Measurements from ENCODE around the gene ABRAXAS1. TPM values are rescaled to one million over a fixed set of nuclear protein-coding genes. Genes with fewer than 3 reads are reported as not detected.

ABRAXAS1 gene
- total and polyA plus RNA-seq, 2 of the 8 experiments (the other 6 are each of a cell fraction or from before 2014, with no cell fraction given) = 11.4 to 32.1 TPM

GRCh38 chr4:83413676-83414075, 71.2 kb downstream of the ABRAXAS1 start:
- Histone ChIP-seq H3K56ac (replicated peaks; ENCODE audit: insufficient read length, low read depth, low read length) (no peak overlapping the region), H3K23ac (ENCODE audit: insufficient read length) (no peak overlapping the region), H2AK5ac (ENCODE audit: low read depth, low read length) (no peak overlapping the region)
- no peak for TF ChIP-seq BACH1 (IDR thresholded peaks at IDR 0.05; ENCODE audit: low read length)
- TF ChIP-seq HDAC6 (IDR thresholded peaks at IDR 0.05; ENCODE audit: low read depth, low read length) = no peak
- TF ChIP-seq SP2 (IDR thresholded peaks at IDR 0.05; ENCODE audit: low read length) = no peak
- no peak for TF ChIP-seq FOSL1 (IDR thresholded peaks at IDR 0.05; ENCODE audit: insufficient read depth, low read depth, low read length)

More at GRCh38 chr4:83413676-83414075, 71.2 kb downstream of the ABRAXAS1 start:
- no peak overlapping the region for H2BK15ac ChIP-seq (ENCODE audit: low read length)
- H3K27ac ChIP-seq (ENCODE audit: low read depth, low read length) = no peak overlapping the region
- no peak overlapping the region for H3K14ac ChIP-seq (ENCODE audit: insufficient read length)
- no peak overlapping the region for H4K91ac ChIP-seq (replicated peaks; ENCODE audit: insufficient read length, low read length)
- H2BK20ac ChIP-seq (ENCODE audit: low read length) = no peak overlapping the region
- no peaks in the 10 kb centered on the region for H3K9me3 ChIP-seq (ENCODE audit: insufficient read depth in 2 of 2, low read depth in 1 of 2, low read length in 1 of 2)
- H3K36me3 ChIP-seq (ENCODE audit: control insufficient read depth in 2 of 4, insufficient read depth in 4 of 4, low read length in 3 of 4) = peaks cover 0 to 3% (median 1%) of the 10 kb centered on the region in 4 experiments; a peak in 2 of 8 replicates
- no peak overlapping the region for H4K5ac ChIP-seq (ENCODE audit: insufficient read length, low read depth, low read length)
- no peak overlapping the region for H2BK5ac ChIP-seq (ENCODE audit: low read depth, low read length)
- H3K9ac ChIP-seq (replicated peaks in 1 of 4; ENCODE audit: extremely low read depth in 1 of 4, low read depth in 3 of 4, low read length in 3 of 4) = peak overlapping the region in 1 of 4 experiments; percentile 27; a peak in 2 of 7 replicates
- no peak overlapping the region for H3K4me3 ChIP-seq (ENCODE audit: extremely low read depth in 1 of 4, insufficient read depth in 2 of 4, low read depth in 3 of 4, low read length in 4 of 4)
- no peak overlapping the region for H4K8ac ChIP-seq (ENCODE audit: extremely low read depth, insufficient read depth, low read length)
- H3K18ac ChIP-seq (ENCODE audit: extremely low read depth, low read length) = no peak overlapping the region
- H3K27me3 ChIP-seq (replicated peaks in 1 of 4; ENCODE audit: control insufficient read depth in 3 of 4, extremely low read depth in 1 of 4, insufficient read depth in 3 of 4, low read length in 3 of 4) = no peaks in the 10 kb centered on the region
- no peak overlapping the region for H2BK120ac ChIP-seq (replicated peaks; ENCODE audit: low read depth, low read length)
- no peak for DNase-seq (ENCODE audit: low read depth in 1 of 2, low spot score in 2 of 2)
- no peak overlapping the region for H3K4me2 ChIP-seq (ENCODE audit: insufficient read depth in 1 of 2, low read depth in 2 of 2, low read length in 2 of 2)
- POLR2A ChIA-PET (ENCODE audit: partially characterized antibody) = no interaction called here
- 97% methylated on average over 2 of the region's 2 CpGs; no CpG with 5 or more reads in 1 of the 2 experiments for WGBS, 2 experiments (ENCODE audit: extremely low coverage in 1 of 2, insufficient coverage in 1 of 2, insufficient read length in 1 of 2, insufficient replicate concordance in 2 of 2, low coverage in 1 of 2, low lambda C conversion rate in 2 of 2, missing lambda C conversion rate in 1 of 2)
- CTCF ChIA-PET (ENCODE audit: partially characterized antibody) = interaction anchor here (0.8 to 1.1 kb wide), 2 partner anchors 16 to 32 kb away, joined by 3 read pairs; no protein-coding TSS in a partner anchor
- no peak overlapping the region for H2AFZ ChIP-seq (ENCODE audit: low read length)
- no peak overlapping the region for H3K4ac ChIP-seq (replicated peaks; ENCODE audit: insufficient read length, low read depth, low read length)
- no peaks in the 10 kb centered on the region for H3K79me2 ChIP-seq (ENCODE audit: control insufficient read depth in 1 of 2, insufficient read depth in 2 of 2, low read length in 2 of 2)
- H3K4me1 ChIP-seq (replicated peaks in 1 of 4; ENCODE audit: control insufficient read depth in 3 of 4, insufficient read depth in 4 of 4, low read length in 3 of 4) = no peaks in the 10 kb centered on the region
- H3K79me1 ChIP-seq (ENCODE audit: low read depth, low read length) = no peaks in the 10 kb centered on the region
- no peak overlapping the region for H2BK12ac ChIP-seq (ENCODE audit: low read depth, low read length)
- H3K23me2 ChIP-seq (ENCODE audit: low read depth, low read length) = no peaks in the 10 kb centered on the region
- no peaks in the 10 kb centered on the region for H4K20me1 ChIP-seq (replicated peaks in 1 of 2; ENCODE audit: control insufficient read depth in 1 of 2, insufficient read depth in 2 of 2, low read length in 2 of 2)
- FAIRE-seq = no peak

Data from H1 (cell line).